Measurements from ENCODE around the gene DPYD. TPM values are rescaled to one million over a fixed set of nuclear protein-coding genes. Genes with fewer than 3 reads are reported as not detected.

The DPYD gene
- polyA plus RNA-seq, 1 of the 3 experiments (the other 2 are of a cell fraction): 23.0 TPM

GRCh38 chr1:97461782-97462181, 459.1 kb downstream of the DPYD start:
- no peaks in the 10 kb centered on the region for H3K9me3 ChIP-seq
- CTCF ChIA-PET: no interaction called here
- POLR2A ChIA-PET: no interaction called here

GRCh38 chr1:97457446-97458089, 463.3 kb downstream of the DPYD start:
- POLR2A ChIA-PET: interaction anchor here (1.0 kb wide), 1 partner anchor 451 kb away, joined by 3 read pairs; no protein-coding TSS in a partner anchor
- Histone ChIP-seq H3K4me3 (ENCODE audit: low read depth in 2 of 2, low read length in 1 of 2) (no peak overlapping the region), H2AFZ (ENCODE audit: low read depth) (no peak overlapping the region), H3K9me3 (no peaks in the 10 kb centered on the region), H3K4me1 (ENCODE audit: control insufficient read depth in 1 of 2, insufficient read depth in 2 of 2, low read depth in 1 of 2, low read length in 1 of 2) (peaks cover 11 to 14% of the 10 kb centered on the region in 2 experiments; a peak in 3 of 4 replicates), H3K36me3 (replicated peaks in 1 of 2; ENCODE audit: control insufficient read depth in 1 of 2, insufficient read depth in 2 of 2, low read length in 1 of 2) (peaks cover 0 to 9% of the 10 kb centered on the region in 2 experiments), H3F3A (replicated peaks; ENCODE audit: insufficient read depth) (peaks cover 15% of the 10 kb centered on the region), H3K9ac (no peak overlapping the region), H3K27ac (ENCODE audit: low read depth in 2 of 2, low read length in 1 of 2) (peak overlapping the region; percentile 10 to 89; a peak in 3 of 4 replicates), H4K20me1 (ENCODE audit: insufficient read depth) (no peaks in the 10 kb centered on the region), H3K4me2 (no peak overlapping the region), H3K9me2 (no peaks in the 10 kb centered on the region), H3K79me2 (ENCODE audit: insufficient read depth) (no peaks in the 10 kb centered on the region), H3K27me3 (ENCODE audit: insufficient read depth) (no peaks in the 10 kb centered on the region)
- WGBS (ENCODE audit: low lambda C conversion rate): 31% methylated on average over 7 of the region's 7 CpGs
- DNase-seq: peak; percentile 38
- CTCF ChIA-PET: interaction anchor here (1.3 kb wide), 1 partner anchor 171 kb away, joined by 3 read pairs; no protein-coding TSS in a partner anchor
- TF ChIP-seq GABPA (IDR thresholded peaks at IDR 0.05; ENCODE audit: low read depth): no peak
- no peak for TF ChIP-seq SMC3 (IDR thresholded peaks at IDR 0.05; ENCODE audit: low read depth, low read length)
- TF ChIP-seq SIN3A (IDR thresholded peaks at IDR 0.05; ENCODE audit: borderline replicate concordance, low read depth, low read length): no peak
- no peak for TF ChIP-seq NRF1 (IDR thresholded peaks at IDR 0.05; ENCODE audit: low read depth, low read length)
- peak; percentile 99 for TF ChIP-seq RCOR1 (IDR thresholded peaks at IDR 0.05; ENCODE audit: low read length)
- TF ChIP-seq GATA2 (CRISPR knock-in tag; IDR thresholded peaks at IDR 0.05): peak; percentile 99
- no peak; the same call in 1 of the 2 replicates for TF ChIP-seq ZBTB33 (IDR thresholded peaks at IDR 0.05; ENCODE audit: borderline replicate concordance, low read depth)
- no peak for TF ChIP-seq REST (IDR thresholded peaks at IDR 0.05; ENCODE audit: low read depth, low read length)
- TF ChIP-seq RFX5 (IDR thresholded peaks at IDR 0.05; ENCODE audit: low read length): no peak
- TF ChIP-seq CHD2 (IDR thresholded peaks at IDR 0.05; ENCODE audit: low read length, partially characterized antibody): peak; percentile 89
- no peak for TF ChIP-seq USF2 (IDR thresholded peaks at IDR 0.05; ENCODE audit: borderline replicate concordance, low read depth, low read length)
- peak; percentile 69 for TF ChIP-seq POLR2AphosphoS5 (IDR thresholded peaks at IDR 0.05; ENCODE audit: low read depth, low read length)
- peak; percentile 80 for TF ChIP-seq TCF12 (IDR thresholded peaks at IDR 0.05)
- no peak for TF ChIP-seq ELF1 (IDR thresholded peaks at IDR 0.05)
- TF ChIP-seq FOXJ3 (CRISPR knock-in tag; IDR thresholded peaks at IDR 0.05): peak; percentile 90

More at GRCh38 chr1:97461782-97462181, 459.1 kb downstream of the DPYD start:
- H3K4me2 ChIP-seq: no peak overlapping the region
- no peaks in the 10 kb centered on the region for H3K79me2 ChIP-seq (ENCODE audit: insufficient read depth)
- TF ChIP-seq RFX5 (IDR thresholded peaks at IDR 0.05; ENCODE audit: low read length): no peak
- no peak for TF ChIP-seq ZBTB33 (IDR thresholded peaks at IDR 0.05; ENCODE audit: borderline replicate concordance, low read depth)
- no peak overlapping the region for H3K9ac ChIP-seq
- no peaks in the 10 kb centered on the region for H4K20me1 ChIP-seq (ENCODE audit: insufficient read depth)
- H3K27ac ChIP-seq (ENCODE audit: low read depth in 2 of 2, low read length in 1 of 2): no peak overlapping the region
- H3K4me1 ChIP-seq (ENCODE audit: control insufficient read depth in 1 of 2, insufficient read depth in 2 of 2, low read depth in 1 of 2, low read length in 1 of 2): peaks cover 11 to 13% of the 10 kb centered on the region in 2 experiments; a peak in 3 of 4 replicates
- H3K36me3 ChIP-seq (replicated peaks in 1 of 2; ENCODE audit: control insufficient read depth in 1 of 2, insufficient read depth in 2 of 2, low read length in 1 of 2): peaks cover 0 to 27% of the 10 kb centered on the region in 2 experiments
- H3K4me3 ChIP-seq (ENCODE audit: low read depth in 2 of 2, low read length in 1 of 2): no peak overlapping the region
- H3F3A ChIP-seq (replicated peaks; ENCODE audit: insufficient read depth): peaks cover 4% of the 10 kb centered on the region
- no peaks in the 10 kb centered on the region for H3K27me3 ChIP-seq (ENCODE audit: insufficient read depth)
- H3K9me2 ChIP-seq: no peaks in the 10 kb centered on the region
- DNase-seq: no peak
- no peak overlapping the region for H2AFZ ChIP-seq (ENCODE audit: low read depth)
